ENCODE data around the gene SEMA4F.

- TF ChIP-seq POLR2A (IDR thresholded peaks at IDR 0.05; ENCODE audit: low read length) (no peak), GATA1 (IDR thresholded peaks at IDR 0.05; ENCODE audit: low read depth, low read length) (no peak)
Measured at GRCh38 chr2:74696829-74697228, 42.8 kb downstream of the SEMA4F start.
